K562 (cell line): ENCODE data around the gene PNMT. TPM values are rescaled to one million over a fixed set of nuclear protein-coding genes. Genes with fewer than 3 reads are reported as not detected.

ENCODE experiments used
- ARID4B ChIP-seq: sonication (generic); formaldehyde crosslinking; IDR thresholded peaks from 2 replicates; pipeline ENCODE4 v1.8.0; 2022; ENCODE audit warnings: mild to moderate bottlenecking, missing genetic modification reagents
- CHCHD3 ChIP-seq: fragments of 250-450 bp; sonication (Bioruptor Pico); IDR thresholded peaks from 2 replicates; pipeline ENCODE4 v2.1.2; 2022; ENCODE audit warnings: mild to moderate bottlenecking
- CHD2 ChIP-seq: IDR thresholded peaks from 2 replicates; pipeline ENCODE4 v1.6.1; 2011; ENCODE audit warnings: low read depth, low read length
- CREM ChIP-seq: IDR thresholded peaks from 2 replicates; pipeline ENCODE4 v1.6.1; 2014; ENCODE audit warnings: antibody characterized with exemption, low read depth
- DPF2 ChIP-seq: fragments of 450-650 bp; IDR thresholded peaks from 2 replicates; pipeline ENCODE4 v1.6.1; 2016
- E2F5 ChIP-seq: sonication (generic); formaldehyde crosslinking; IDR thresholded peaks from 2 replicates; pipeline ENCODE4 v1.8.0; 2022; ENCODE audit warnings: mild to moderate bottlenecking, missing genetic modification reagents
- ELK1 ChIP-seq: sonication (generic); formaldehyde crosslinking; IDR thresholded peaks from 2 replicates; pipeline ENCODE4 v1.8.1; 2022; ENCODE audit warnings: missing genetic modification reagents
- GTF2A2 ChIP-seq: IDR thresholded peaks from 2 replicates; pipeline ENCODE4 v1.6.1; 2016; ENCODE audit warnings: mild to moderate bottlenecking, missing genetic modification characterization, missing compliant biosample characterization
- HLTF ChIP-seq: fragments of 450-650 bp; IDR thresholded peaks from 2 replicates; pipeline ENCODE4 v1.6.1; 2016
- POLR2AphosphoS2 ChIP-seq: IDR thresholded peaks from 2 replicates; pipeline ENCODE4 v1.6.1; 2012; ENCODE audit warnings: low read length, improper control_type of control experiment
- POLR2AphosphoS5 ChIP-seq: IDR thresholded peaks from 2 replicates; pipeline ENCODE4 v1.6.1; 2011; ENCODE audit warnings: mild to moderate bottlenecking, low read depth, low read length, moderate library complexity; ENCODE audit not compliant: control insufficient read depth, insufficient read depth
- POLR2G ChIP-seq: fragments of 200-400 bp; formaldehyde crosslinking; IDR thresholded peaks from 2 replicates; pipeline ENCODE4 v1.6.1; 2017; ENCODE audit warnings: low read depth, mild to moderate bottlenecking, antibody characterized with exemption, low read length, moderate library complexity
- POLR3A ChIP-seq: IDR thresholded peaks from 2 replicates; pipeline ENCODE4 v1.6.1; 2011; ENCODE audit warnings: borderline replicate concordance, mild to moderate bottlenecking, moderate library complexity; ENCODE audit not compliant: insufficient read length, insufficient read depth; ENCODE audit errors: extremely low read depth
- RBBP5 ChIP-seq: fragments of 200-600 bp; sonication (generic); IDR thresholded peaks from 2 replicates; pipeline ENCODE4 v1.6.1; 2012; ENCODE audit warnings: borderline replicate concordance, mild to moderate bottlenecking, low read length, control low read depth, inconsistent platforms; ENCODE audit not compliant: insufficient read depth, poor library complexity, severe bottlenecking
- SIN3A ChIP-seq, 2 experiments: fragments of 150-350 bp in 1 of 2; IDR thresholded peaks; 2 replicates each; pipeline ENCODE4 v1.6.1; 2011 to 2016; ENCODE audit warnings: borderline replicate concordance in 2 of 2, low read depth in 2 of 2, low read length in 2 of 2, mild to moderate bottlenecking in 2 of 2, moderate library complexity in 2 of 2; ENCODE audit not compliant: control insufficient read depth in 1 of 2
- SP1 ChIP-seq: sonication (generic); formaldehyde crosslinking; IDR thresholded peaks from 2 replicates; pipeline ENCODE4 v1.8.1; 2022; ENCODE audit warnings: mild to moderate bottlenecking, missing genetic modification reagents
- THRAP3 ChIP-seq: fragments of 450-650 bp; IDR thresholded peaks from 2 replicates; pipeline ENCODE4 v1.6.1; 2016; ENCODE audit warnings: mild to moderate bottlenecking, inconsistent platforms, borderline replicate concordance
- ZBED1 ChIP-seq: IDR thresholded peaks from 2 replicates; pipeline ENCODE4 v1.6.1; 2014
- ZBTB8A ChIP-seq: fragments of 450-650 bp; IDR thresholded peaks from 2 replicates; pipeline ENCODE4 v1.6.1; 2018; ENCODE audit warnings: mild to moderate bottlenecking, moderate library complexity; ENCODE audit not compliant: partially characterized antibody
- ZNF175 ChIP-seq: fragments of 200-800 bp; sonication (Bioruptor generic); IDR thresholded peaks from 2 replicates; pipeline ENCODE4 v1.6.1; 2016; ENCODE audit warnings: low read depth, mild to moderate bottlenecking, missing genetic modification characterization, missing compliant biosample characterization
- ZSCAN29 ChIP-seq: fragments of 450-650 bp; IDR thresholded peaks from 2 replicates; pipeline ENCODE4 v1.6.1; 2017
- polyA plus RNA-seq, 8 experiments: library from polyadenylated mRNA; depleted of rRNA in 4 of 8; stranded (reverse) in 5 of 8; unstranded in 3 of 8; fragments of >200 nt; fragmentation: Nextera tagmentation in 2 of 8; fragmentation: Illumina TruSeq in 1 of 8; extraction: Ambion mirVana in 2 of 8; extraction: Trizol in 1 of 8; gene quantifications; 2 replicates each; pipeline versions ENCODE4 v1.2.1 to v1.2.3, GENCODE V29; 2011 to 2014; ENCODE audit warnings: inconsistent platforms in 1 of 8, missing spikeins in 1 of 8
- total RNA-seq, 7 experiments: library from RNA; depleted of rRNA in 6 of 7; stranded (reverse); fragments of >200 nt in 6 of 7; fragmentation: Illumina TruSeq in 2 of 7; extraction: Trizol in 2 of 7; gene quantifications; 2 replicates each; pipeline versions ENCODE4 v1.2.1 to v1.2.3, GENCODE V29; 2011 to 2021; ENCODE audit warnings: low replicate concordance in 1 of 7

The PNMT gene
- total and polyA plus RNA-seq, 9 of the 15 experiments (the other 6 are each of a cell fraction or from before 2014, with no cell fraction given) = 0.55 to 18.1 (median 5.8) TPM

GRCh38 chr17:39687546-39688474 lies 19.6 kb downstream of the PNMT start, which contains the start of gene PGAP3 (continued):
- TF ChIP-seq POLR3A (no peak), ZBED1 (0 out of 2 replicates have a peak, but pooled peaks have one; percentile 43), POLR2AphosphoS2 (no peak), ZSCAN29 (peak; percentile 85), POLR2G (peak; percentile 88), SP1 (peak; percentile 53; the same call in 1 of the 2 replicates), THRAP3 (0 out of 2 replicates have a peak, but pooled peaks have one; percentile 20), ELK1 (CRISPR knock-in tag) (no peak), GTF2A2 (no peak), E2F5 (CRISPR knock-in tag) (no peak), POLR2AphosphoS5 (peak; percentile 75), SIN3A (IDR thresholded peaks at IDR 0.05; ENCODE audit: borderline replicate concordance in 2 of 2, control insufficient read depth in 1 of 2, low read depth in 2 of 2, low read length in 2 of 2) (peak in 1 of 2 experiments; percentile 23; a peak in 1 of 4 replicates), CHD2 (no peak), CHCHD3 (CRISPR knock-in tag) (no peak), RBBP5 (peak; percentile 84), ZBTB8A (no peak), ARID4B (CRISPR knock-in tag) (no peak), CREM (peak; percentile 59; the same call in 1 of the 2 replicates), HLTF (no peak), ZNF175 (CRISPR knock-in tag) (no peak), DPF2 (peak; percentile 43)
